ENCODE data around the gene KIAA1217. TPM values are rescaled to one million over a fixed set of nuclear protein-coding genes. Genes with fewer than 3 reads are reported as not detected.

The KIAA1217 gene
- total and polyA plus RNA-seq, 2 of the 8 experiments (the other 6 are each of a cell fraction or from before 2014, with no cell fraction given), result 4.5 to 15.6 TPM

- TF ChIP-seq CHD7 (IDR thresholded peaks at IDR 0.05; ENCODE audit: insufficient replicate concordance, low read length) (no peak), RXRA (IDR thresholded peaks at IDR 0.05; ENCODE audit: insufficient read depth, low read depth, low read length) (no peak), ATF3 (IDR thresholded peaks at IDR 0.05; ENCODE audit: insufficient read depth, low read depth, low read length) (no peak), POLR2A (IDR thresholded peaks at IDR 0.05; ENCODE audit: control extremely low read depth in 1 of 2, low read depth in 2 of 2, low read length in 2 of 2) (no peak), GABPA (IDR thresholded peaks at IDR 0.05; ENCODE audit: borderline replicate concordance, insufficient read depth, low read length) (no peak), SIN3A (conservative IDR thresholded peaks at IDR 0.05 in 1 of 2, IDR thresholded peaks at IDR 0.05 in 1 of 2; ENCODE audit: low read depth in 1 of 2, low read length in 2 of 2) (no peak), ZNF274 (IDR thresholded peaks at IDR 0.05; ENCODE audit: borderline replicate concordance, extremely low read depth, low read length) (no peak), RFX5 (IDR thresholded peaks at IDR 0.05; ENCODE audit: borderline replicate concordance, low read depth, low read length) (no peak), KDM5A (IDR thresholded peaks at IDR 0.05; ENCODE audit: low read length) (no peak), CTBP2 (IDR thresholded peaks at IDR 0.05; ENCODE audit: borderline replicate concordance, insufficient read depth, insufficient read length, low read length) (no peak)
These were observed 140.6 kb downstream of the KIAA1217 start (continued) for GRCh38 chr10:24349379-24350001.

Measured in H1 (cell line).